Activated T-cell treated with anti-CD3 and anti-CD28 coated beads, Interleukin-2, amount 50 U/mL, for 72 hours (primary cell): ENCODE data around the gene NUTF2. TPM values are rescaled to one million over a fixed set of nuclear protein-coding genes. Genes with fewer than 3 reads are reported as not detected.
"Not testable (repeated sequence)": the region's sequence is repeated elsewhere in the genome, so short reads cannot be mapped to it uniquely, and the experiment has no call there.

Experiments used
- ATAC-seq, 2 donors: fragments of 150-1000 bp; cut with Tn5 transposase; replicated peaks in 1 of 2; 2 replicates each; pipeline ENCODE4 v1.10.0; 2021; ENCODE audit warnings: moderate library complexity in 2 of 2, mild to moderate bottlenecking in 1 of 2
- DNase-seq, 2 donors: peaks; one replicate each; pipeline ENCODE4 v3.0.0; 2021 to 2022; ENCODE audit warnings: mixed read lengths in 1 of 2
- H3K27ac Mint-ChIP-seq: one replicate; pipeline ENCODE4 v1.8.0; 2022; ENCODE audit warnings: mild to moderate bottlenecking, moderate library complexity, mixed read lengths
- H3K27me3 Mint-ChIP-seq: one replicate; pipeline ENCODE4 v1.8.0; 2022; ENCODE audit warnings: low read depth, mixed read lengths
- H3K36me3 Mint-ChIP-seq, 2 donors: one replicate each; pipeline ENCODE4 v1.8.0; 2022; ENCODE audit warnings: mixed read lengths in 2 of 2, mild to moderate bottlenecking in 1 of 2; ENCODE audit not compliant: insufficient read depth in 2 of 2
- H3K4me1 Mint-ChIP-seq: one replicate; pipeline ENCODE4 v1.8.0; 2022; ENCODE audit warnings: low read depth, mixed read lengths
- H3K4me3 Mint-ChIP-seq, 2 donors: one replicate each; pipeline ENCODE4 v1.8.0; 2022; ENCODE audit warnings: mild to moderate bottlenecking in 2 of 2, mixed read lengths in 2 of 2, moderate library complexity in 2 of 2
- H3K9me3 Mint-ChIP-seq, 2 donors: one replicate each; pipeline ENCODE4 v1.8.0; 2022; ENCODE audit warnings: mixed read lengths in 2 of 2
- total RNA-seq, 2 donors: library from RNA; stranded (reverse); gene quantifications; one replicate each; pipeline ENCODE4 v1.2.3, GENCODE V29; 2022

Gene NUTF2
- total RNA-seq, 2 donors from 2014 or later, result 80.8 to 90.1 TPM

GRCh38 chr16:67820608-67821259 lies 26.0 kb upstream of the NUTF2 start:
- DNase-seq, result no peak
- no peaks in the 10 kb centered on the region for H3K36me3 Mint-ChIP-seq
- ATAC-seq, result no peak
- H3K27ac Mint-ChIP-seq, result no peak overlapping the region
- no peak overlapping the region for H3K4me3 Mint-ChIP-seq
- H3K27me3 Mint-ChIP-seq, result no peaks in the 10 kb centered on the region
- peaks cover 9% of the 10 kb centered on the region for H3K4me1 Mint-ChIP-seq
- H3K9me3 Mint-ChIP-seq, result no peaks in the 10 kb centered on the region

DNA sequence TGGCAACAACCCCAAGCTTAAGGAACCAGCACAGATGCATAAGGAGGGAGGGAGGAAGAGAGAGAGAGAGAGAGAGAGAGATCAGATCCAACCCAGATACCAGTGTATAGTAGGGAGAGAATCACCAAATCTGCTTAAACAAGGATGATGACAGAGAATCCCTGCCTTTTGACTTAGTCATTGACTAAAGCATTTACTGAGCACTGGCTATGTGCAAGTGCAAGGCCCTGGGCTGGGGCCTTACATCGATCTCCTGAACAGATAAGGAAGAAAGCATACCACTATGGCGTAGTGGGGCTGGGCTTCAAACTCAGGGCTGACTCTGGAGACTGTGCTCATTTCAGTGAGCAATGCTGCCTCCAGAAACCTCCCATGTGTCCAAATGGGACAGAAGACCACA lies 24.2 kb upstream of the NUTF2 start:
- no peak for ATAC-seq
- DNase-seq, result no peak
- H3K27ac Mint-ChIP-seq, result no peak overlapping the region
- H3K4me1 Mint-ChIP-seq, result no peaks in the 10 kb centered on the region
- H3K27me3 Mint-ChIP-seq, result no peaks in the 10 kb centered on the region
- H3K36me3 Mint-ChIP-seq, result no peaks in the 10 kb centered on the region
- no peaks in the 10 kb centered on the region for H3K9me3 Mint-ChIP-seq
- no peak overlapping the region for H3K4me3 Mint-ChIP-seq

GRCh38 chr16:67825119-67825518 lies 21.6 kb upstream of the NUTF2 start:
- Mint-ChIP-seq H3K4me1 (no peaks in the 10 kb centered on the region), H3K27ac (no peak overlapping the region), H3K4me3 (no peak overlapping the region), H3K9me3 (no peaks in the 10 kb centered on the region), H3K36me3 (no peaks in the 10 kb centered on the region), H3K27me3 (no peaks in the 10 kb centered on the region)
- DNase-seq, result no peak
- no peak for ATAC-seq

DNA sequence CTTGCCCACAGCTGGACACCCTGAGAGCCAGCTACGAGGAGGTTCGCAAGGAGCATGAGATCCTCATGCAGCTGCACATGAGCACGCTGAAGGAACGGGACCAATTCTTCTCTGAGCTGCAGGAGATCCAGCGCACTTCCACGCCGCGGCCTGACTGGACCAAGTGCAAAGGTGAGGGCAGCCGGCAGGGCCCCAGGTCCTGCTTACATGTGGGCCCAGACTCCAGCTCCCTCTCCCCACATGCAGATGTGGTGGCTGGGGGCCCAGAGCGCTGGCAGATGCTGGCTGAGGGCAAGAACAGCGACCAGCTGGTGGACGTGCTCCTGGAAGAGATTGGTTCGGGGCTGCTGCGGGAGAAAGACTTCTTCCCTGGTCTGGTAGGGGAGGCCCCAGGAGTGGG lies 20.8 kb upstream of the NUTF2 start:
- H3K4me3 Mint-ChIP-seq, result no peak overlapping the region
- no peak overlapping the region for H3K27ac Mint-ChIP-seq
- ATAC-seq, result no peak
- no peaks in the 10 kb centered on the region for H3K27me3 Mint-ChIP-seq
- no peaks in the 10 kb centered on the region for H3K36me3 Mint-ChIP-seq
- no peaks in the 10 kb centered on the region for H3K9me3 Mint-ChIP-seq
- no peak for DNase-seq
- H3K4me1 Mint-ChIP-seq, result no peaks in the 10 kb centered on the region

- DNase-seq (no peak), ATAC-seq (no peak)
- Mint-ChIP-seq H3K4me1 (peaks cover 9% of the 10 kb centered on the region), H3K4me3 (no peak overlapping the region), H3K36me3 (peaks cover 0 to 2% of the 10 kb centered on the region in 2 donors), H3K27me3 (no peaks in the 10 kb centered on the region), H3K27ac (no peak overlapping the region), H3K9me3 (no peaks in the 10 kb centered on the region)
These were observed 18.1 kb upstream of the NUTF2 start for GRCh38 chr16:67828651-67829050.

GRCh38 chr16:67833030-67833414 lies 13.7 kb upstream of the NUTF2 start:
- Mint-ChIP-seq H3K4me3 (peak overlapping the region; percentile 98 to 99), H3K27ac (peak overlapping the region; percentile 82), H3K36me3 (peaks cover 0 to 3% of the 10 kb centered on the region in 2 donors), H3K9me3 (no peaks in the 10 kb centered on the region), H3K4me1 (peaks cover 9% of the 10 kb centered on the region), H3K27me3 (no peaks in the 10 kb centered on the region)
- DNase-seq (no peak), ATAC-seq (no peak)

GRCh38 chr16:67833415-67834241 lies 13.1 kb upstream of the NUTF2 start:
- Mint-ChIP-seq H3K27me3 (no peaks in the 10 kb centered on the region), H3K9me3 (no peaks in the 10 kb centered on the region), H3K4me1 (peaks cover 9% of the 10 kb centered on the region), H3K4me3 (peak overlapping the region; percentile 98 to 99), H3K36me3 (peaks cover 0 to 3% of the 10 kb centered on the region in 2 donors), H3K27ac (peak overlapping the region; percentile 90)
- ATAC-seq (peak; percentile 99 to 100), DNase-seq (peak; percentile 96 to 97)

DNA sequence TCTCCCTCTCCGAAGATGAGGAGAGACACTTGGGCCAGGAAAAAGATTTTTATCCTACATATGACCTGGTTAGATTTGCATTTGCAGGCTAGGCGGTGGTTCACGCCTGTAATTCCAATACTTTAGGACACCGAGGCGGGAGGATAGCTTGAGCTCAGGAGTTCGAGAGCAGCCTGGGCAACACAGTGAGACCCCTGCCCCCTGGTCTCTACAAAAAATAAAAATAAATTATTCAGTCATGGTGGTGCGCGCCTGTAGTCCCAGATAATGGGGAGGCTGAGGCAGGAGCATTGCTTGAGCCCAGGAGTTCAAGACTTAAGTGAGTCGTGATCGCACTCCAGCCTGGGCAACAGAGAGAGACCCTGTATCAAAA lies 12.5 kb upstream of the NUTF2 start:
- no peaks in the 10 kb centered on the region for H3K27me3 Mint-ChIP-seq
- H3K4me3 Mint-ChIP-seq, result peak overlapping the region; percentile 98 to 99
- no peak for ATAC-seq
- H3K27ac Mint-ChIP-seq, result peak overlapping the region; percentile 90
- no peak for DNase-seq
- H3K9me3 Mint-ChIP-seq, result no peaks in the 10 kb centered on the region
- peaks cover 0 to 3% of the 10 kb centered on the region in 2 donors for H3K36me3 Mint-ChIP-seq
- peaks cover 9% of the 10 kb centered on the region for H3K4me1 Mint-ChIP-seq

DNA sequence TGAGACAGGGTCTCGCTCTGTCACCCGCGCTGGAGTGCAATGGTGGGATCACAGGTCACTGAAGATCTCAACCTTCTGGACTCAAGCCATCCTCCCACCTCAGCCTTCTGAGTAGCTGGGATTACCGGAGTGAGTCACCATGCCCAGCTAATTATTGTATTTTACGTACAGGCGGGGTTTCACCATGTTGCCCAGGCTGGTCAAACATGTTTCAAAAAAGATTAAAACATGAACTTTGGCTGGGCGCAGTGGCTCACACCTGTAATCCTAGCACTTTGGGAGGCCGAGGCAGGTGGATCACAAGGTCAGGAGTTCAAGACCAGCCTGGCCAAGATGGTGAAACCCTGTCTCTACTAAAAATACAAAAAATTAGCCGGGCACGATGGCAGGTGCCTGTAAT lies 9.5 kb upstream of the NUTF2 start:
- peaks cover 14% of the 10 kb centered on the region for H3K4me1 Mint-ChIP-seq
- H3K4me3 Mint-ChIP-seq, DNase-seq, ATAC-seq, H3K9me3 Mint-ChIP-seq, H3K36me3 Mint-ChIP-seq, H3K27ac Mint-ChIP-seq, H3K27me3 Mint-ChIP-seq: not testable (repeated sequence)

DNA sequence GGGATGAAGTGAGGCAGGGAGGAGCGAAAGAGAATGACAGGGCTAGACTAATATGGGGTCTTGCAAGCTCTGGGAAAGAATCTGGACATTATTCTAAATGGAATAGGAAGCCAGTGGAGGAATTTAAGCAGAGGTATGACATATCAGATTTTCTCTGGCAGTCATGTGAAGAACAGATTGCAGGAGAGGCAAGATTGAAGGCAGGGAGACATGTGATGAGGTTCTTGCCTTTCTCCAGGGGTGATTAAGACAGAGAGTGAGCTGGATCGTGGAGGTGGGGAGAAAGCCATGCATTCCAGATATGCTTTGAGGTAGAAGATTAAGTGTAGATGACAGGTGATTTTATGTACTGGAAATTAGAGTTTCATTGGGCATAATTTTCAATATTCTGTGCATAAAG lies 8.9 kb upstream of the NUTF2 start:
- H3K9me3 Mint-ChIP-seq, result no peaks in the 10 kb centered on the region
- H3K4me1 Mint-ChIP-seq, result peaks cover 12% of the 10 kb centered on the region
- DNase-seq, result no peak
- ATAC-seq, result no peak
- H3K4me3 Mint-ChIP-seq, result no peak overlapping the region
- no peaks in the 10 kb centered on the region for H3K27me3 Mint-ChIP-seq
- H3K27ac Mint-ChIP-seq, result no peak overlapping the region
- H3K36me3 Mint-ChIP-seq, result peaks cover 0 to 3% of the 10 kb centered on the region in 2 donors

- Mint-ChIP-seq H3K9me3 (no peaks in the 10 kb centered on the region), H3K4me3 (peak overlapping the region; percentile 89 to 91), H3K36me3 (peaks cover 3 to 5% of the 10 kb centered on the region in 2 donors), H3K27ac (peak overlapping the region; percentile 81), H3K4me1 (peaks cover 43% of the 10 kb centered on the region), H3K27me3 (no peaks in the 10 kb centered on the region)
- no peak for DNase-seq
- ATAC-seq, result no peak
These were observed 5.4 kb upstream of the NUTF2 start for GRCh38 chr16:67841198-67841815.

DNA sequence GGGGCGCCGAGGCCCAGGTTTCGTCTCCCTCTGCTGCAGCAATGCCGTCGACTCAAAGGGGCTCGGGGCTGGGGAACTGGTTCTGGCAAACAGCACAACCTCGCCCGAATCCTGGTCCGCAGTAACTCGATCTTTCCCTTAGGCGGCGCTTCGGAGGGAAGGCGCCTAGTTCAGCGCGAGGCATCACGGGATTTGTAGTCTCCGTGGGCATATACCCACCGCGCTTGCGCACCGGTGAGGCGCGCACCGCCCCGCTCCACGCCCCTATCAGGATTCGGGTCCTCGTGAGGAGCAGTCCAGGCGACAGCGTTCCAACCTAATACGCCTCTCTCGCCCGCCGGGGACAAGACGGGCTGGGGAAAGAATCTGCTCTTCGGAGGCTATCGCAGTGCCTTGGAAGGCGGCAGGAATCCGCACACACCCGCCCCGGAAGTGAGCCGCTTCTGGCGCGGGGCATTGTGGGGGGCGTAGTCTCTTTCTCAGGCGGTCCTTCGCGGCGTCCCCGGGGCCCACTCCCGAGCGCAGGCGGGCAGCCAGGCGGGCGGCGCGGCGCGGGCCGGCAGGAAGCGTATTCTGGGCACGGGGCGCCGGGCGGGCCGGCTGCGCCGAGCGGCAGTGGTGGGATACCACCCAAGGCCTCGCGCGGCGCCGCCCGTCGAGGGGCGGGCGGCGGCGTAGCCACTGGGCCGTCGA lies 4.8 kb upstream of the NUTF2 start, which contains the start of gene THAP11:
Gene THAP11, plus strand, starts transcription at position 505 of the 693 bp plus-strand sequence. CDS start 235 bp downstream, outside the sequence.
- Mint-ChIP-seq H3K4me3 (peak within 1 kb of the TSS; percentile 92 to 98), H3K4me1 (peaks cover 43% of the 10 kb centered on the region), H3K9me3 (no peaks in the 10 kb centered on the region), H3K36me3 (peaks cover 3 to 5% of the 10 kb centered on the region in 2 donors), H3K27ac (peak within 1 kb of the TSS; percentile 88), H3K27me3 (no peaks in the 10 kb centered on the region)
- peak; percentile 95 to 96 for DNase-seq
- peak; percentile 59 for ATAC-seq
